Measurements from ENCODE around the gene LILRA2.
"Not testable (repeated sequence)": the region's sequence is repeated elsewhere in the genome, so short reads cannot be mapped to it uniquely, and the experiment has no call there.

LILRA2 gene

GRCh38 chr19:54561840-54562239 is 11.8 kb upstream of the LILRA2 start:
- peak overlapping the region; percentile 48; the same call in 1 of the 2 replicates for H2AFZ ChIP-seq (ENCODE audit: low read depth)
- no peaks in the 10 kb centered on the region for H3K36me3 ChIP-seq (ENCODE audit: insufficient read depth)
- peaks cover 10% of the 10 kb centered on the region; the same call in 1 of the 2 replicates for H3K27me3 ChIP-seq (ENCODE audit: insufficient read depth, low read depth)
- no peaks in the 10 kb centered on the region for H3K4me1 ChIP-seq (ENCODE audit: low read depth, poor library complexity, severe bottlenecking)
- H3K79me2 ChIP-seq (ENCODE audit: insufficient read depth, low read depth) = no peaks in the 10 kb centered on the region
- no peak overlapping the region for H3K4me3 ChIP-seq (IDR thresholded peaks at IDR 0.05; ENCODE audit: insufficient read depth, low read depth, low read length)
- H3K4me2 ChIP-seq = 0 out of 2 replicates have a peak overlapping the region, but pooled peaks have one; percentile 19
- no peak overlapping the region for H3K9ac ChIP-seq
- TF ChIP-seq CTCF (conservative IDR thresholded peaks at IDR 0.05; ENCODE audit: low read depth, low read length) = no peak
- no peak overlapping the region for H3K27ac ChIP-seq
- no peaks in the 10 kb centered on the region for H4K20me1 ChIP-seq (ENCODE audit: insufficient read depth)

DNA sequence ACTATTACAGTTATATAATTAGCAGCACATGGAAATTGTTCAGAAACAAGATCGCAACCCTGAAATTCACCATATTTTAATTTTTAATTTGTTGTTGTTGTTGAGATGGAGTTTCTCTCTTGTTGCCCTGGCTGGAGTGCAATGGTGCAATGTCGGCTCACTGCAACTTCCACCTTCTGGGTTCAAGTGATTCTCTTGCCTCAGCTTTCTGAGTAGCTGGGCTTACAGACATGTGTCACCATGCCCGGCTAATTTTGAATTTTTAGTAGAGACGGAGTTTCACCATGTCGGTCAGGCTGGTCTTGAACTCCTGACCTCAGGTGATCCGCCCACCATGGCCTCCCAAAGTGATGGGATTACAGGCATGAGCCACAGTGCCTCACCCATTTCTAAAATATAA is 10.4 kb upstream of the LILRA2 start:
- not testable (repeated sequence) for H3K4me2 ChIP-seq; H3K79me2 ChIP-seq (ENCODE audit: insufficient read depth, low read depth); H4K20me1 ChIP-seq (ENCODE audit: insufficient read depth); H3K36me3 ChIP-seq (ENCODE audit: insufficient read depth); H3K4me1 ChIP-seq (ENCODE audit: low read depth, poor library complexity, severe bottlenecking); H3K4me3 ChIP-seq (IDR thresholded peaks at IDR 0.05; ENCODE audit: insufficient read depth, low read depth, low read length); H3K9ac ChIP-seq; H2AFZ ChIP-seq (ENCODE audit: low read depth); H3K27ac ChIP-seq
- peaks cover 10% of the 10 kb centered on the region; the same call in 1 of the 2 replicates for H3K27me3 ChIP-seq (ENCODE audit: insufficient read depth, low read depth)

- H3K4me2 ChIP-seq = no peak overlapping the region
- no peak overlapping the region for H2AFZ ChIP-seq (ENCODE audit: low read depth)
- no peak overlapping the region for H3K4me3 ChIP-seq (IDR thresholded peaks at IDR 0.05; ENCODE audit: insufficient read depth, low read depth, low read length)
- H3K36me3 ChIP-seq (ENCODE audit: insufficient read depth) = no peaks in the 10 kb centered on the region
- H3K27me3 ChIP-seq (ENCODE audit: insufficient read depth, low read depth) = peaks cover 9% of the 10 kb centered on the region; the same call in 1 of the 2 replicates
- H4K20me1 ChIP-seq (ENCODE audit: insufficient read depth) = no peaks in the 10 kb centered on the region
- no peak for TF ChIP-seq CTCF (conservative IDR thresholded peaks at IDR 0.05; ENCODE audit: low read depth, low read length)
- H3K9ac ChIP-seq = no peak overlapping the region
- H3K4me1 ChIP-seq (ENCODE audit: low read depth, poor library complexity, severe bottlenecking) = no peaks in the 10 kb centered on the region
- H3K79me2 ChIP-seq (ENCODE audit: insufficient read depth, low read depth) = no peaks in the 10 kb centered on the region
- H3K27ac ChIP-seq = no peak overlapping the region
Measured at GRCh38 chr19:54570316-54570715, 3.3 kb upstream of the LILRA2 start.

DNA sequence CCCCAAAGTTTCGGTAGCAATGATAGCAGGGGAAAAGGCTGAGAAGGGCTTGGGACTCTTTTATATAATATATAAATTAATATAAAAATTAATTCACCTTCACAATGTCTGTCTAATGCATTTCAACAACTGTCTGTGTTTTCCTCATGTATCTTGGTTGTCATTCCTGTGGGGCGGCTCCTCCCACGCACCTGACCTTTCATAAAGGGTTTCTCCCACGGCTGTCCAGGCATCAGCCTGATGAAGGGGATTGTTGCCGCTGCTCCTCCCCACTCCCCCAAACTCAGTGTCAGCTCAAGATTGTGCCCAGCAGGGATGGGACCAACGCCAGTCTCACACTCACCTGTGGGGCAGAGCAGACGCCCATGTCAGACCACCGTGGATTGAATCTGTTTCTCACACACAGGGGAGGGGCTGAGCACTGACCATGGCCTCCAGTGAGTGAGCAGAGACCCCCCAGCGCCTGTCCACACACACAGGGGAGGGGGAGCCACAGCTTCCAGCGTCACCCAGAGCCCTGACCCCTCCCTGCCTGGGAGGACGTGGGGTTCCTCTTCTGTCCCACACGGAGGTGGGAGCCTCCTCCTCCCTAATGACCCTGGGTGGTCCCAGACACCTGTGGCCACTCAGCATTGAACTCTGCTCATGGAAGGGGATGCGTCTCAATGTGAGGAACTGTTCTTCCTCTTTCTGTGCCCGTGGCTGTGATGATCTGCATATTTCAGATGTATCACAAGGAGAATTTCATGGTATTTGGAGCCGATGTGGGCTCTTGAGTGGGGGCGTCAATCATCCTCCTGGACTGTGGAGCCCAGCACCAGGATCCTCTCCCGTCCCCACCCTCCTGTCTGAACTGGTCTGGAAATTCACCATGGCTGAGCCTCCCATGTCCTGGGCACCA is 1.6 kb upstream of the LILRA2 start:
- H3K4me3 ChIP-seq (IDR thresholded peaks at IDR 0.05; ENCODE audit: insufficient read depth, low read depth, low read length); H2AFZ ChIP-seq (ENCODE audit: low read depth); H3K4me1 ChIP-seq (ENCODE audit: low read depth, poor library complexity, severe bottlenecking); H3K4me2 ChIP-seq; H3K27ac ChIP-seq; H3K36me3 ChIP-seq (ENCODE audit: insufficient read depth); H3K9ac ChIP-seq; H3K79me2 ChIP-seq (ENCODE audit: insufficient read depth, low read depth); H3K27me3 ChIP-seq (ENCODE audit: insufficient read depth, low read depth); H4K20me1 ChIP-seq (ENCODE audit: insufficient read depth): not testable (repeated sequence)

GRCh38 chr19:54572696-54573311 is 786 bp upstream of the LILRA2 start:
- Histone ChIP-seq H3K79me2 (ENCODE audit: insufficient read depth, low read depth) (no peaks in the 10 kb centered on the region), H3K4me1 (ENCODE audit: low read depth, poor library complexity, severe bottlenecking) (no peaks in the 10 kb centered on the region), H3K27me3 (ENCODE audit: insufficient read depth, low read depth) (peaks cover 9% of the 10 kb centered on the region; the same call in 1 of the 2 replicates), H3K4me2 (no peak overlapping the region), H3K4me3 (IDR thresholded peaks at IDR 0.05; ENCODE audit: insufficient read depth, low read depth, low read length) (no peak overlapping the region), H3K36me3 (ENCODE audit: insufficient read depth) (no peaks in the 10 kb centered on the region), H4K20me1 (ENCODE audit: insufficient read depth) (no peaks in the 10 kb centered on the region), H3K9ac (no peak overlapping the region), H3K27ac (no peak overlapping the region), H2AFZ (ENCODE audit: low read depth) (no peak overlapping the region)
- no peak for TF ChIP-seq CTCF (conservative IDR thresholded peaks at IDR 0.05; ENCODE audit: low read depth, low read length)
